ENCODE measurements around the gene ANKRD52.

Gene ANKRD52

GRCh38 chr12:56257491-56258067 lies 605 bp downstream of the ANKRD52 start:
- DNase-seq (ENCODE audit: low read depth in 1 of 2, low spot score in 1 of 2), result no peak
- peak overlapping the region; percentile 56 for H3K27ac ChIP-seq (replicated peaks)
- peak overlapping the region; percentile 83 for H3K4me3 ChIP-seq (replicated peaks; ENCODE audit: insufficient read depth, low read length)
- no peaks in the 10 kb centered on the region for H3K27me3 ChIP-seq (ENCODE audit: insufficient read depth, poor library complexity, severe bottlenecking)
- no peak for TF ChIP-seq SPI1 (IDR thresholded peaks at IDR 0.05; ENCODE audit: borderline replicate concordance, low read depth)
- TF ChIP-seq REST (IDR thresholded peaks at IDR 0.05; ENCODE audit: insufficient replicate concordance, low read depth), result no peak
- no peak for TF ChIP-seq CTCF (IDR thresholded peaks at IDR 0.05; ENCODE audit: insufficient read depth, low read length)
- TF ChIP-seq POLR2AphosphoS5 (IDR thresholded peaks at IDR 0.05; ENCODE audit: low read depth), result no peak
- TF ChIP-seq GABPA (IDR thresholded peaks at IDR 0.05; ENCODE audit: low read depth), result no peak

- Histone ChIP-seq H3K4me3 (replicated peaks; ENCODE audit: insufficient read depth, low read length) (peak overlapping the region; percentile 83), H3K27ac (replicated peaks) (no peak overlapping the region), H3K27me3 (ENCODE audit: insufficient read depth, poor library complexity, severe bottlenecking) (no peaks in the 10 kb centered on the region)
- DNase-seq (ENCODE audit: low read depth in 1 of 2, low spot score in 1 of 2), result no peak
- no peak for TF ChIP-seq POLR2AphosphoS5 (IDR thresholded peaks at IDR 0.05; ENCODE audit: low read depth)
- TF ChIP-seq SPI1 (IDR thresholded peaks at IDR 0.05; ENCODE audit: borderline replicate concordance, low read depth), result no peak
- TF ChIP-seq GABPA (IDR thresholded peaks at IDR 0.05; ENCODE audit: low read depth), result no peak
- TF ChIP-seq REST (IDR thresholded peaks at IDR 0.05; ENCODE audit: insufficient replicate concordance, low read depth), result no peak
- no peak for TF ChIP-seq CTCF (IDR thresholded peaks at IDR 0.05; ENCODE audit: insufficient read depth, low read length)
Observed at GRCh38 chr12:56257071-56257470, 1.1 kb downstream of the ANKRD52 start.

- Histone ChIP-seq H3K27ac (replicated peaks) (no peak overlapping the region), H3K4me3 (replicated peaks; ENCODE audit: insufficient read depth, low read length) (no peak overlapping the region), H3K27me3 (ENCODE audit: insufficient read depth, poor library complexity, severe bottlenecking) (no peaks in the 10 kb centered on the region)
- DNase-seq (ENCODE audit: low read depth in 1 of 2, low spot score in 1 of 2), result no peak
- TF ChIP-seq SPI1 (IDR thresholded peaks at IDR 0.05; ENCODE audit: borderline replicate concordance, low read depth), result no peak
- TF ChIP-seq POLR2AphosphoS5 (IDR thresholded peaks at IDR 0.05; ENCODE audit: low read depth), result no peak
- TF ChIP-seq GABPA (IDR thresholded peaks at IDR 0.05; ENCODE audit: low read depth), result no peak
- TF ChIP-seq CTCF (IDR thresholded peaks at IDR 0.05; ENCODE audit: insufficient read depth, low read length), result no peak
- no peak for TF ChIP-seq REST (IDR thresholded peaks at IDR 0.05; ENCODE audit: insufficient replicate concordance, low read depth)
Observed at GRCh38 chr12:56256326-56256960, 1.7 kb downstream of the ANKRD52 start.
